ENCODE results near the gene ETNPPL.

DNA sequence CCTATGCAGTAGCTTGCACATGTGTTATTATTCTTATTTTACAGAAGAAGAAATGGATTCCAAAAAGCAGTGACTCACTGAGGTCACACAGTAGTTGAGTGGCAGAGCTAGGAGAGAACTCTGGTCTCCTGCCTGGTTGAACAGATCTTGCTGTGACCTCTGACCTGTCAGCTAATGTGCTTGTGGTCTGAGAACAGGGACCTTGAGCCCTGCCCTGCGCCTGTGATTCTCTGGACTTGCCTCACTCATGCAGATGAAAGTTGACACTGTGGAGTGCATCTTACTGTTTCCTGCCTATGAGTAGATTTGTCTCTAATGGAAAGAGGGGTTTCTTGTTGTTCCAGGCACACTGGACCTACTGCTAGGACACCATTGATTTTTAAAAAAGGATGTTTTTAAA lies 32.3 kb downstream of the ETNPPL start:
- TF ChIP-seq CTCF (IDR thresholded peaks at IDR 0.05) (no peak), POLR2A (IDR thresholded peaks at IDR 0.05) (no peak)

Measured in uterus (tissue), 2 donors.